Stimulated activated CD4-positive, alpha-beta T cell treated with anti-CD3 and anti-CD28 coated beads, Interleukin-1b, Interleukin-23, amount 100 ng/mL, for 1 hour (primary cell): Measurements from ENCODE around the gene MOB3C.

Experiments
- DNase-seq, 2 donors: peaks; one replicate each; pipeline ENCODE4 v3.0.0-alpha.2; 2020; ENCODE audit warnings: low read depth in 2 of 2

MOB3C gene

GRCh38 chr1:46575778-46576177 lies 40.8 kb downstream of the MOB3C start:
- DNase-seq = no peak

- no peak for DNase-seq
These were observed 41.3 kb downstream of the MOB3C start for GRCh38 chr1:46575300-46575699.

- no peak for DNase-seq
These were observed 44.9 kb downstream of the MOB3C start for GRCh38 chr1:46571691-46572225.

GRCh38 chr1:46569884-46570725 lies 46.5 kb downstream of the MOB3C start:
- no peak for DNase-seq

GRCh38 chr1:46569116-46569515 lies 47.5 kb downstream of the MOB3C start:
- no peak for DNase-seq

GRCh38 chr1:46568461-46568891 lies 48.1 kb downstream of the MOB3C start:
- DNase-seq = no peak

- DNase-seq = no peak
These were observed 53.3 kb downstream of the MOB3C start for GRCh38 chr1:46563341-46563740.

GRCh38 chr1:46562498-46562897 lies 54.1 kb downstream of the MOB3C start:
- no peak for DNase-seq

GRCh38 chr1:46558966-46559365 lies 57.6 kb downstream of the MOB3C start:
- DNase-seq = no peak

GRCh38 chr1:46558141-46558963 lies 58.3 kb downstream of the MOB3C start:
- DNase-seq = no peak
